Activated CD8-positive, alpha-beta memory T cell treated with anti-CD3 and anti-CD28 coated beads, Interleukin-2, amount 50 U/mL, for 24 hours (primary cell): ENCODE results near the gene JMJD8.

Source experiments
- DNase-seq: peaks from one replicate; pipeline ENCODE4 v3.0.0-alpha.2; 2020; ENCODE audit errors: extremely low read depth

Gene JMJD8

GRCh38 chr16:638836-639235 lies 45.3 kb downstream of the JMJD8 start:
- DNase-seq, result no peak

- no peak for DNase-seq
Observed at GRCh38 chr16:638034-638543, 46.0 kb downstream of the JMJD8 start.

GRCh38 chr16:637081-638018 lies 46.8 kb downstream of the JMJD8 start:
- DNase-seq, result peak; percentile 62

- DNase-seq, result peak; percentile 79
Observed at GRCh38 chr16:636206-637080, 47.7 kb downstream of the JMJD8 start, which contains the start of gene METTL26. METTL26 (minus strand) TSS chr16:636305; CDS start chr16:636290, 15 bp downstream.

GRCh38 chr16:635573-636205 lies 48.4 kb downstream of the JMJD8 start:
- no peak for DNase-seq

GRCh38 chr16:634996-635395 lies 49.1 kb downstream of the JMJD8 start:
- DNase-seq, result no peak

- DNase-seq, result no peak
Observed at GRCh38 chr16:634051-634670, 50.0 kb downstream of the JMJD8 start.

- DNase-seq, result no peak
Observed at GRCh38 chr16:633336-634050, 50.6 kb downstream of the JMJD8 start.

GRCh38 chr16:632486-633335 lies 51.4 kb downstream of the JMJD8 start:
- DNase-seq, result no peak

GRCh38 chr16:631808-632358 lies 52.3 kb downstream of the JMJD8 start:
- no peak for DNase-seq
